ENCODE measurements around the gene SLC25A13.
A peak's percentile ranks its signal among the peaks of the same experiment; 100 is the strongest.

The SLC25A13 gene

GRCh38 chr7:96224685-96225084 is 97.2 kb downstream of the SLC25A13 start:
- DNase-seq: peak in 26 of 42 donors; percentile 16 to 70 (median 36)
- intact Hi-C loops (cut with DNase I): no loop called here

DNA sequence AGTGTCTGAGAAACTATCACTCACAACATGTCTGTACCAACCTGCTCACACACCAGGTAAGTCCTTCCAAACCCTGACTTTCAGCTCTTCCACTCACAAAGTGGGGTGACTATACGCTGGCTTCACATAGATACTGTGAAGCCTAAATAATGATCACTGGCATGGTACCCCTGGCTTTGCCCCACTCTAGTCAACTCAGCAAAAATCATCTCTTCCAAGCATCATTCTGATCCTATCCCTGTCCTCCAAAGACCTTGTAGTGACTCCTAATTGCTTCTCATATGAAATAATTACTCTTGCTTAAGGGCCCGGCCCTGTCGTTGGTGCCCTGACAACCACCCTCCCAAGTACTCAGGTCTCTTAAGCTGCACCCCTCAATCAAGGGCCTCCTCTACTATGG is 97.8 kb downstream of the SLC25A13 start:
- no peak for DNase-seq
- intact Hi-C loops (cut with DNase I): no loop called here

- DNase-seq: no peak
- intact Hi-C loops (cut with DNase I): no loop called here
Measured at GRCh38 chr7:96221888-96222287, 100.0 kb downstream of the SLC25A13 start.

DNA sequence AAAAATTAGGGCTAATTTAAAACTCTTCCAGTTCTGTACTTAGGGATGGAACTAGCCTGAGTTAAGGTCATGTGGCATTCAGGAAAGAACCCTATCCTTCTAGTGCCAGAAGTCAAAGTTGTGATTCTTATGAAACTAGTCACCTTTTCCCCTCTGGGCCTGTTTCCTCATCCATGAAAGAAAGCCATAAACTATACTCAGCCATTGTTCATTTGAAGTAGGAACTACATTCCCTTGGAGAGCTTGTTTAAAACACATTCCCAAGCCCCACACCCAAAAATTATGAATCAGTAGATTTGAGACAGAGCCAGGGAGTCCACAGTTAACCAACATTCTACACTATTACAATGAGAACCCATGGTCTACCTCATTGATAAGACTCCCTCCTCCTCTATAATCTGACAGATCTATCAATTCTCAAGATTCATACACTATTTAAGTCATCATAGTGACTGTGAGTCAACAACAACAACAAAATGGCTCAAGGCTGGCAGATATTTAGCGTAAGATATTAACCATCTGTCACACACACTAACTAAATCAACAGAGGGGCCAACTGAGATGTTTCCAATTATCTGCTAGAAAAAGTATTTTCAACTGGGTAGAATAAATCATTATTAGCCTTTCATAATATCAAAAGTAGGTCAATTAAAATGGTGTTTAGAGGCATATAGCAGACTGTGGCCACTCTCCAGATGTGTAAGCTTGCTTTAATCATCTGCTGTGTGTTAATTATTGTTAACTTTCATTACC is 102.3 kb downstream of the SLC25A13 start:
- no peak for DNase-seq
- intact Hi-C loops (cut with DNase I): no loop called here

- intact Hi-C loops (cut with DNase I): no loop called here
- no peak for DNase-seq
Measured at GRCh38 chr7:96218664-96219243, 103.1 kb downstream of the SLC25A13 start.

DNA sequence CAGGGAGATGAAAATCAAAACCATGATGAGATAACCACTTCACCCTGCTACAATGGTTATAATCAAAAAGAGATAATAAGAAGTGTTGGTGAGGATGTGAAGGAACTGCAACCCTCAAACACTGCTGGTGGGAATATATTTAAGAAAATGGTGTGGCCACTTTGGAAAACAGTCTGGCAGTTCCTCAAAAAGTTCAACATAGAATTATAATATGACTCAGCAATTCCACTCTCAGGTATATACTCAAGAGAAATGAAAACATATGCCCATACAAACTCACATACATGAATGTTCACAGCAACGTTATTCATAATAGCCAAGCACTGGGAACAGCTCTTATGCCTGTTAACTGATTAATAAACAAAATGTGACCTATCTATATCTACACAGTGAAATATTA is 104.8 kb downstream of the SLC25A13 start:
- no peak for DNase-seq
- intact Hi-C loops (cut with DNase I): no loop called here

- DNase-seq: no peak
- intact Hi-C loops (cut with DNase I): no loop called here
Measured at GRCh38 chr7:96216373-96216772, 105.5 kb downstream of the SLC25A13 start.

- no peak for DNase-seq
- intact Hi-C loops (cut with DNase I): no loop called here
Measured at GRCh38 chr7:96212474-96212873, 109.4 kb downstream of the SLC25A13 start.

DNA sequence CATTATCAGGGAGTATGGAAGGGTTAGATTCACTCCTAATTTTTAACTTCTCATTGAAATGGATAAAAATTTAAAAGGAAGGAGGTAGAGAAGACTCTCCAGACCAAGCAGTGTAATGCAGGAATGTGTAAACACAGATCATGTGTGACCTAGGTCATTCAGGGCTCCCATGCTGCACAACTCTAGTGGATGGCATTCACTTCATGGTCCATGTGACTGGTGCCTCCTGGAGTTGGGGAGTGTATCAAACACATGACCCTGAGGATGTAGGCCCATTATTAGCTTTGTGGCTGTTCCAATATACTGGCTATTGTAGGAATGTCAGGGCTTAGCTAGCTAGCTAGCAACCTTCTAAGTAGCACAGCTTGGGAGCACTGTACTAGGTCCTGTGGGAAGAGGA is 109.9 kb downstream of the SLC25A13 start:
- intact Hi-C loops (cut with DNase I): no loop called here
- DNase-seq: no peak

- intact Hi-C loops (cut with DNase I): no loop called here
- no peak for DNase-seq
Measured at GRCh38 chr7:96205665-96206064, 116.2 kb downstream of the SLC25A13 start.

DNA sequence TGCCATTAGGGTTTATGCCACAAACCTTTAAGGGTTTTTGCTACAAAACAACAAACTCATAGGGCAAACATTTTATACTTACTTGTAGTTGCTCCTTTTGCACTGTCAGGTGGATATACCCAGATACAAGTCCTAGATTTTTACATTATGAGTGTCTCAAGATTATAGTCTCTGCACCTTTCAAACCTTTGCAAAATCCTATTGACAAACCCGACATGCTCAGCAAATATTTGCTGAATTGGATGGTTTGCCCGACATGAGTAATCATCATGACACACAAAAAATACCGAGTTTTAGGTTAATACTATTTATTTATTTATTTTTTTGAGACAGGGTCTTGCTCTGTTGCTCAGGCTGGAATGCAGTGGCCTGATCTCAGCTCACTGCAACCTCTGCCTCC is 117.3 kb downstream of the SLC25A13 start:
- intact Hi-C loops (cut with DNase I): no loop called here
- DNase-seq: no peak

DNA sequence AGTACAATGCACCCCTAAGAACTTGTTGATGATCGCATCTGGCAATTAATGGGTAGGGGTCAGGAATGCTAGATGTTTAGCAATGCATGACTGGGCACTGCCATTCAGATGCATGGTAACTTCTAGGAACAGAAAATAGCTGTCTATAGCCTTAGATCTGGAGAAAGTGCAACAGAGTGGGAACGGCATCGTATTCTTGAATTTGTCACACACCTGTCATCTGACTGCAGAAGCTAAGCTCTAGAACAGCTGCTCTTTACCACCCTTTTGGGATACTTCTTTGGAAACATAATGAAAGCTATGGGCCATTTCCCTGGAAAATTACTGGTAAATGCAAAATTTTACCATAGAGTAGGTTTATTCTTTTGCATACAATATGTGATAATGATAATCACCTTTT is 118.1 kb downstream of the SLC25A13 start:
- intact Hi-C loops (cut with DNase I): no loop called here
- no peak for DNase-seq

- intact Hi-C loops (cut with DNase I): no loop called here
- no peak for DNase-seq
Measured at GRCh38 chr7:96202102-96202501, 119.8 kb downstream of the SLC25A13 start.

DNA sequence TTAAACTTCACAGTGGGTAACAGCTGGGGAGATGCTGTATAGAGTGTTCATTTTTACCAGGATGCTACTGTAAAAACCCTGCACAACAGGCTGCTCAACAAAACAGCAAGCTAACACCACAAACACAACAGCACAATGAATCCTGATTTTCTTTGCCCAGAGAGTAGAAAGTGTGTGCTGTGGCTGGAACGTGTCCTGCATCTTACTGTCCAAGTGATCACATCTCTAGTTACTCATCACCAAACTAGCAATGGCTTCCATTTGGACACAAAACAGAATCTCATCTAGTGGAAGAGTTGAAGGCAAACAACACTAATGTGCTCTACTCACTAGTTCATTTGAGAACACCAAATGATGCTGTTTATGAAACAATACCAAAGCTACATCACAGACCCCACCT is 121.2 kb downstream of the SLC25A13 start:
- DNase-seq: no peak
- intact Hi-C loops (cut with DNase I): no loop called here

DNA sequence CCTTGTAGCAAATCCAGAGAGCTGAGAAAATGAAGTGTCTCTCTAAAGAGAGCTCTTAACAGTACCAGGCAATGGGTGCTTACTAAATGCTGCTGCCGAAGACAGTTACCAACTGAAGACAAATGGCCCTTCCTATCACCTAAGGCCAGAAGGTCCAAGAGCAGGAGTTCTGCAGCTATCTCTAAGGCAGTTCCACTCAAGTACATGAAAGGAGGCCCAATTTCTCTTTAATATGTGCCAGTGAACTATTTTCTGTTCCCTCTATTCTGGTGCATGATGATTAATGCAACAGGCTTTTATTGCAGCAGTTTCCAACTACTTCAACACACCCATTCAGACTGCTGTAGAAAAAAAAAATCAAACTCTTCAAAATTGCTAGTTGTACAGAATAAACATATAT is 122.5 kb downstream of the SLC25A13 start:
- no peak for DNase-seq
- intact Hi-C loops (cut with DNase I): loop anchor here (10.0 kb wide), 1 partner anchor 825 kb away; the partner anchor contains the start of gene DLX5

DNA sequence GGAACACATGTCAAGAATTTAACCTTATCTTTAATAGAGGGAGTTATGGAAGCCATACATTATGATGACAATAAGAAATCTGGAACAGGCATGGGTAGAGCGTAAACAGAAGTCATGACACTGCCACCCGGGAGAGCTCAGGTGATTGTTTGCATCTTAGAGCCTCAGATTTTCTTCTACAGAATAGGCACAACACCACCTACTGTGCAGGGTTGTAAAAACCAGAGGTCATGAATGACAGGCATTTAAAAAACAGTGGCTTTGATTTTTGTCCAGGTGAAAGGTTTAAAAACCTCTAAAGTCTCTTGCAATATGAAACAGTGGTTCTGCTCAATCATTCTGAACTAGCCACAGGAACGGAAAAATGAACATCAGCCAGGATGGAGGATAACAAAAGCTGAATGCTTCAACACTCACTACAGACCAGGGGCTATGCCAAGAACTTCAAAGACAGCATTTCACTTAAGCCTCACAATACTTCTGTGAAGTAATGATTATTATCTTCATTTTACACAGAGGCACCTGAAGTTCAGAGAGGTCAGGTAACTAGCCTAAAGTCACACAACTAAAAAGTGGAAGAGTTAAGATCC is 123.8 kb downstream of the SLC25A13 start:
- intact Hi-C loops (cut with DNase I): loop anchor here (10.0 kb wide), 1 partner anchor 827 kb away; the partner anchor contains the start of gene DLX5

DNA sequence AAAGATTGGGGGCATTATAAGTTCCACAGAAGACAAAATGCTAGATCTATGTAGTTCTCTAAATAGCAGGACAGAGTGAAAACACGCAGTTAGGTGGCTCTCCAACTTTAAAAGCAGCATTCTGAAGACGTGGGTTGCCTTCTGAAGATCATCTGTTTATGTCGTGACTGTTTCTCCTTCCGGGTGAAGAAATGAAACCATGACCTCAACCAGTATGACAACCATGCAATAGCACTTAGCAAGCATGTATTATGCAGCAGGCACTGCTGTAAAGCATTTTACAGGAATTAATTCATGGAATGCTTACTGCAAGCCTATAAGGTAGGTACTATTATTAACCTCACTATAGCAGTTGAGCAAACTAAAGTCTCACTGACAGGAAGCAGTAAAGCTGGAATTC is 125.2 kb downstream of the SLC25A13 start:
- intact Hi-C loops (cut with DNase I): loop anchor here (10.0 kb wide), 1 partner anchor 828 kb away; the partner anchor contains the start of gene DLX5
- no peak for DNase-seq

More for the DNA sequence above, 123.8 kb downstream of the SLC25A13 start:
- no peak for DNase-seq

GRCh38 chr7:96189129-96189820 is 132.6 kb downstream of the SLC25A13 start:
- intact Hi-C loops (cut with DNase I): no loop called here
- DNase-seq: peak in 1 of 42 donors; percentile 27

DNA sequence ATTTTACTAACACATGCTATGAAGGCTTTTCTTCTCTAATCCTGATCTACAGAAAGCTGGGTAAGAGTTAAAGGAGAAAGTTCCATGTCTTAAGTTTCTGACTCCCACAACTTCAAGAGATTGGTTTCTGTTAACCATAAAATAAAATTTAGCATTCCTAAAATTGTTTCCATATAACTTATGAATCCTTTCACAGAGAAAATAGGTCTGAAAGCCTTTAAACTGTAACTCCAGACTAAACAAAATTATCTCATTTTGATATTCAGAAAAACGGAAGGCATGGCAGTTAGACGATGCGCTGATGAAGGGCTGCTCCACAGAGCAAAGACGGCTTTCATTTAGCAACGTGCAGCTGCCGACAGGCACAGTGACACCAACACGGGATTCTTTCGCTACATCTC is 133.3 kb downstream of the SLC25A13 start:
- peak in 38 of 42 donors; percentile 13 to 65 (median 36) for DNase-seq
- intact Hi-C loops (cut with DNase I): no loop called here

DNA sequence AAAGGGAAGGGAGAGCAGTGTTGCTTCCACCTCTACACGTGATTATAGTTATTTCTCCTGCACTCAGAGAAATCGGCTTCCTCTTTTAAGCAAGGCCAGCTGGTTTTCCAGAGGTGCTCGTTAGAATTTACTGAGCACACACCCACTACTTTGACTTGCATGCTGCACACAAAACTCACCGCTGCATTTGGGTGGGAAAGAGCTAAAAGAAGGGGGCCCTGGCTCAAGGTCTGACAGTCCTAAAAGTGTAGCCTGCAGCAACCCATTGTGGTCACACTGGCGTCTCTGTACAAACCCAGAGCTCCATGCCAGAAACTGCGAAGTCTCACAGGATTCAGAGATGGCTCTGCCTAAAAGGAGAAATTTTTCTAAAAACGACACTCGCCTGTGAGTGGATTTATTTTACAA is 133.7 kb downstream of the SLC25A13 start:
- intact Hi-C loops (cut with DNase I): no loop called here
- DNase-seq: peak in 20 of 42 donors; percentile 5 to 63 (median 27)
